GM19468 (cell line): Measurements from ENCODE around the gene IFI16.
A peak's percentile ranks its signal among the peaks of the same experiment; 100 is the strongest.

Experiments
- ATAC-seq: cut with Tn5 transposase; IDR thresholded peaks from one replicate; pipeline ENCODE4 v1.9.1; 2021; ENCODE audit warnings: mild to moderate bottlenecking, moderate library complexity, moderate number of reproducible peaks; ENCODE audit not compliant: unreplicated experiment; ENCODE audit errors: extremely low read depth

The IFI16 gene

GRCh38 chr1:159009704-159010361, at the start of gene IFI16:
TSS of gene IFI16 (plus strand) at chr1:159009907. CDS start at chr1:159014681, 4,774 bp downstream.
- ATAC-seq, result peak; percentile 49

GRCh38 chr1:158961178-158961577, 48.5 kb upstream of the IFI16 start:
- no peak for ATAC-seq

- no peak for ATAC-seq
Measured at GRCh38 chr1:158962983-158963382, 46.7 kb upstream of the IFI16 start.

GRCh38 chr1:158969166-158969565, 40.5 kb upstream of the IFI16 start:
- no peak for ATAC-seq

GRCh38 chr1:158969855-158970254, 39.9 kb upstream of the IFI16 start:
- ATAC-seq, result no peak

- ATAC-seq, result no peak
Measured at GRCh38 chr1:158972841-158973240, 36.9 kb upstream of the IFI16 start.

GRCh38 chr1:158976219-158976618, 33.5 kb upstream of the IFI16 start:
- no peak for ATAC-seq

GRCh38 chr1:158978730-158979129, 31.0 kb upstream of the IFI16 start:
- ATAC-seq, result no peak

GRCh38 chr1:158979229-158979628, 30.5 kb upstream of the IFI16 start:
- no peak for ATAC-seq

GRCh38 chr1:158983235-158983634, 26.5 kb upstream of the IFI16 start:
- ATAC-seq, result no peak

GRCh38 chr1:158984386-158984785, 25.3 kb upstream of the IFI16 start:
- no peak for ATAC-seq

- no peak for ATAC-seq
Measured at GRCh38 chr1:158989424-158989823, 20.3 kb upstream of the IFI16 start.

GRCh38 chr1:158992787-158993312, 16.9 kb upstream of the IFI16 start:
- ATAC-seq, result no peak

GRCh38 chr1:158996998-158997397, 12.7 kb upstream of the IFI16 start:
- no peak for ATAC-seq

- ATAC-seq, result no peak
Measured at GRCh38 chr1:158998037-158998780, 11.5 kb upstream of the IFI16 start.

- no peak for ATAC-seq
Measured at GRCh38 chr1:158998781-158999161, 10.9 kb upstream of the IFI16 start.

GRCh38 chr1:158999316-159000069, 10.2 kb upstream of the IFI16 start:
- ATAC-seq, result no peak

- no peak for ATAC-seq
Measured at GRCh38 chr1:159000070-159000409, 9.7 kb upstream of the IFI16 start.

GRCh38 chr1:159000625-159001024, 9.1 kb upstream of the IFI16 start:
- no peak for ATAC-seq

- ATAC-seq, result no peak
Measured at GRCh38 chr1:159005161-159005560, 4.5 kb upstream of the IFI16 start.

GRCh38 chr1:159005676-159006075, 4.0 kb upstream of the IFI16 start:
- no peak for ATAC-seq
